Calu3 (cell line): Measurements from ENCODE around the gene GLIPR2. TPM values are rescaled to one million over a fixed set of nuclear protein-coding genes. Genes with fewer than 3 reads are reported as not detected.

Experiments used
- BruUV-seq: library from RNA; stranded (reverse); fragments of 400-500 nt; replicated peaks from 2 replicates; lab custom pipeline; 2021; lab: Mats Ljungman, UMichigan
- CTCF ChIA-PET: fragments of 300-600 bp; sonication (Branson Sonifier 250); formaldehyde crosslinking; loops from one replicate; lab custom pipeline; 2022; ENCODE audit warnings: antibody characterized with exemption; lab: Charles Lee
- DNase-seq: peaks from one replicate; pipeline ENCODE4 v3.0.0; 2022
- H3K27ac Mint-ChIP-seq: one replicate; pipeline ENCODE4 v1.8.0; 2022; ENCODE audit warnings: mixed read lengths; ENCODE audit not compliant: unreplicated experiment
- H3K27me3 Mint-ChIP-seq: one replicate; pipeline ENCODE4 v1.8.0; 2022; ENCODE audit warnings: mixed read lengths; ENCODE audit not compliant: unreplicated experiment
- H3K36me3 Mint-ChIP-seq: one replicate; pipeline ENCODE4 v1.8.0; 2022; ENCODE audit warnings: mild to moderate bottlenecking, moderate library complexity, mixed read lengths; ENCODE audit not compliant: insufficient read depth, unreplicated experiment
- H3K4me1 Mint-ChIP-seq: one replicate; pipeline ENCODE4 v1.8.0; 2022; ENCODE audit warnings: mild to moderate bottlenecking, low read depth, mixed read lengths; ENCODE audit not compliant: unreplicated experiment
- H3K4me3 Mint-ChIP-seq: one replicate; pipeline ENCODE4 v1.8.0; 2022; ENCODE audit warnings: mild to moderate bottlenecking, low read depth, moderate library complexity, mixed read lengths; ENCODE audit not compliant: unreplicated experiment
- H3K9me3 Mint-ChIP-seq: one replicate; pipeline ENCODE4 v1.8.0; 2022; ENCODE audit warnings: low read depth, mixed read lengths; ENCODE audit not compliant: unreplicated experiment
- CTCF ChIP-seq: fragments of 200-600 bp; IDR thresholded peaks from one replicate; pipeline ENCODE4 v1.8.0; 2022; ENCODE audit warnings: antibody characterized with exemption; ENCODE audit not compliant: unreplicated experiment
- intact Hi-C: fragments of 100-400 bp; cut with micrococcal nuclease; formaldehyde crosslinking; loops from one replicate; pipeline ENCODE4 v1.10.0; 2022; ENCODE audit not compliant: unreplicated experiment
- total RNA-seq: library from RNA; stranded (reverse); gene quantifications from 2 replicates; pipeline ENCODE4 v1.2.3, GENCODE V29; 2022

GLIPR2 gene
- total RNA-seq, 1 experiment from 2014 or later = 0.19 TPM

- no peak overlapping the region for H3K4me3 Mint-ChIP-seq
- no TSS peak for BruUV-seq
- peaks cover 8% of the 10 kb centered on the region for H3K4me1 Mint-ChIP-seq
- H3K36me3 Mint-ChIP-seq = peaks cover 6% of the 10 kb centered on the region
- H3K27me3 Mint-ChIP-seq = peaks cover 25% of the 10 kb centered on the region
- intact Hi-C loops = no loop called here
- no peak for DNase-seq
- H3K27ac Mint-ChIP-seq = no peak overlapping the region
- CTCF ChIA-PET = no interaction called here
- H3K9me3 Mint-ChIP-seq = no peaks in the 10 kb centered on the region
- TF ChIP-seq CTCF = no peak
These were observed 2.4 kb downstream of the GLIPR2 start for GRCh38 chr9:36138901-36139300.

GRCh38 chr9:36140086-36141084, 3.9 kb downstream of the GLIPR2 start:
- CTCF ChIA-PET = no interaction called here
- Mint-ChIP-seq H3K27ac (no peak overlapping the region), H3K36me3 (peaks cover 6% of the 10 kb centered on the region), H3K27me3 (peaks cover 40% of the 10 kb centered on the region), H3K4me1 (peaks cover 8% of the 10 kb centered on the region), H3K4me3 (no peak overlapping the region), H3K9me3 (no peaks in the 10 kb centered on the region)
- no peak for DNase-seq
- intact Hi-C loops = no loop called here
- BruUV-seq = no TSS peak
- no peak for TF ChIP-seq CTCF

- Mint-ChIP-seq H3K27me3 (peaks cover 48% of the 10 kb centered on the region), H3K4me1 (peaks cover 8% of the 10 kb centered on the region), H3K4me3 (no peak overlapping the region), H3K27ac (no peak overlapping the region), H3K9me3 (peaks cover 2% of the 10 kb centered on the region), H3K36me3 (peaks cover 6% of the 10 kb centered on the region)
- CTCF ChIA-PET = no interaction called here
- no TSS peak for BruUV-seq
- no peak for DNase-seq
- intact Hi-C loops = no loop called here
- no peak for TF ChIP-seq CTCF
These were observed 4.8 kb downstream of the GLIPR2 start for GRCh38 chr9:36141288-36141687.

- Mint-ChIP-seq H3K27ac (no peak overlapping the region), H3K36me3 (peaks cover 6% of the 10 kb centered on the region), H3K4me3 (no peak overlapping the region), H3K27me3 (peaks cover 48% of the 10 kb centered on the region), H3K9me3 (peaks cover 3% of the 10 kb centered on the region), H3K4me1 (peaks cover 8% of the 10 kb centered on the region)
- no TSS peak for BruUV-seq
- DNase-seq = no peak
- intact Hi-C loops = no loop called here
- no peak for TF ChIP-seq CTCF
- CTCF ChIA-PET = no interaction called here
These were observed 5.2 kb downstream of the GLIPR2 start for GRCh38 chr9:36141761-36142160.
